GM12872 (cell line): Measurements from ENCODE around the gene GOLGA6D.

ENCODE experiments used
- TF ChIP-seq, protein P1 (sequence below): IDR thresholded peaks from 3 replicates; pipeline ENCODE4 v1.5.1; 2011; ENCODE audit warnings: low read depth, mild to moderate bottlenecking, low read length, moderate library complexity; ENCODE audit not compliant: insufficient read depth

The GOLGA6D gene

DNA sequence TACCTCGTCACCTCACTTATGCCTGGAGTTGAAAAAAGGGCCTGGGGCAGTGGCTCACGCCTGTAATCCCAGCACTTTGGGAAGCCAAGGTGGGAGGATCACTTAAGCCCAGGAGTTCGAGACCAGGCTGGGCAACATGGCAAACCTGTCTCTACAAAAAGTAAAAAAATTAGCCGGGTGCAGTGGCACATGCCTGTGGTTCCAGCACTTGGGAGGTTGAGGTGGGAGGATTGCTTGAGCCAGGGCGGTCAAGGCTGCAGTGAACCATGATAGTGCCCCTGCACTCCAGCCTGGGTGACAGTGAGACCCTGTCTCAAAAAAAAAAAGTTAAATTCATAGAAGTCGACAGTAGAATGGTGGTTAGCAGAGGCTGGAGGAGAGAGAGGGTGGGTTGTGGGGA is 59.6 kb downstream of the GOLGA6D start:
- TF ChIP-seq, protein P1, sequence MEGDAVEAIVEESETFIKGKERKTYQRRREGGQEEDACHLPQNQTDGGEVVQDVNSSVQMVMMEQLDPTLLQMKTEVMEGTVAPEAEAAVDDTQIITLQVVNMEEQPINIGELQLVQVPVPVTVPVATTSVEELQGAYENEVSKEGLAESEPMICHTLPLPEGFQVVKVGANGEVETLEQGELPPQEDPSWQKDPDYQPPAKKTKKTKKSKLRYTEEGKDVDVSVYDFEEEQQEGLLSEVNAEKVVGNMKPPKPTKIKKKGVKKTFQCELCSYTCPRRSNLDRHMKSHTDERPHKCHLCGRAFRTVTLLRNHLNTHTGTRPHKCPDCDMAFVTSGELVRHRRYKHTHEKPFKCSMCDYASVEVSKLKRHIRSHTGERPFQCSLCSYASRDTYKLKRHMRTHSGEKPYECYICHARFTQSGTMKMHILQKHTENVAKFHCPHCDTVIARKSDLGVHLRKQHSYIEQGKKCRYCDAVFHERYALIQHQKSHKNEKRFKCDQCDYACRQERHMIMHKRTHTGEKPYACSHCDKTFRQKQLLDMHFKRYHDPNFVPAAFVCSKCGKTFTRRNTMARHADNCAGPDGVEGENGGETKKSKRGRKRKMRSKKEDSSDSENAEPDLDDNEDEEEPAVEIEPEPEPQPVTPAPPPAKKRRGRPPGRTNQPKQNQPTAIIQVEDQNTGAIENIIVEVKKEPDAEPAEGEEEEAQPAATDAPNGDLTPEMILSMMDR = no peak
